Cerebellar cortex (tissue), 1 donor: ENCODE measurements around the gene CKS2.
"Not testable (repeated sequence)": the region's sequence is repeated elsewhere in the genome, so short reads cannot be mapped to it uniquely, and the experiment has no call there.

Source experiments
- DNase-seq: peaks from one replicate; pipeline ENCODE4 v3.0.0-alpha.2; 2015; ENCODE audit warnings: low spot score

Gene CKS2

DNA sequence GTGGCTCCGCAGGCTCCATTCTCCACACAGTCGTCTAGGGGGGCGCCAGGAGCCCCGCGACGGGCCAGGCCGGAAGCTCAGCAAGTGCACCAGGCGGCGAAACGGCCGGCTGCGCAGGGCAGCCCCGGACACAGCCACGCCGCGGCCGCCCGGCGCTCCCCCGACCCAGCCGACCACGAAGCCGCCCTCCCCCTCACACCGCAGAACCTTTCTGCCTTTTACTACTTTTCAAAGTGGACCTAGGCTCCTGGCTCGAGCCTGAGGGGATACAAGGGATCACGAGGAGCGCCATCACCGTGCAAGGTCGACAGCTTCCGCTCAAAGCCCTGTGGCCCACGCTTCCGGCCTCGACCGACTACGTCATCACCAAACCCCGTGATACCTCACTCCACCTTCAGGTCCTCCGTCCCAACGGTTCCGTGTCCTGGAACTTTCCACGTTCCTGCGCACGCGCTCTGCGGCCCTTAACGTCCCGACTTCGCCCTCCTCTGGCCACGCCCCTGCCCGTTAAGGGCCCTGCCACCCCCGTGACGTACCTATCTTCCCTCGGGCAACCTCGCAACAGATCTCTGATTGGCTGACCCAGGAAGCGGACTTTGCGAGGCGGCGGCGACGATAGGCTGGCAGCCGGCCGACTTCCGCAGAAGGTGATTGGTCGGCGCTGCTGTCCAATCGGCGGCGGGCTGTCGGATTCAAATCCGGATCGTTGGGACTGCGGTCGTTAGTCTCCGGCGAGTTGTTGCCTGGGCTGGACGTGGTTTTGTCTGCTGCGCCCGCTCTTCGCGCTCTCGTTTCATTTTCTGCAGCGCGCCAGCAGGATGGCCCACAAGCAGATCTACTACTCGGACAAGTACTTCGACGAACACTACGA lies at the start of gene CKS2:
CKS2 (plus strand) TSS at position 721 of the 871 bp plus-strand sequence; CDS start at position 819, 98 bp downstream.
- DNase-seq, result peak; percentile 100

DNA sequence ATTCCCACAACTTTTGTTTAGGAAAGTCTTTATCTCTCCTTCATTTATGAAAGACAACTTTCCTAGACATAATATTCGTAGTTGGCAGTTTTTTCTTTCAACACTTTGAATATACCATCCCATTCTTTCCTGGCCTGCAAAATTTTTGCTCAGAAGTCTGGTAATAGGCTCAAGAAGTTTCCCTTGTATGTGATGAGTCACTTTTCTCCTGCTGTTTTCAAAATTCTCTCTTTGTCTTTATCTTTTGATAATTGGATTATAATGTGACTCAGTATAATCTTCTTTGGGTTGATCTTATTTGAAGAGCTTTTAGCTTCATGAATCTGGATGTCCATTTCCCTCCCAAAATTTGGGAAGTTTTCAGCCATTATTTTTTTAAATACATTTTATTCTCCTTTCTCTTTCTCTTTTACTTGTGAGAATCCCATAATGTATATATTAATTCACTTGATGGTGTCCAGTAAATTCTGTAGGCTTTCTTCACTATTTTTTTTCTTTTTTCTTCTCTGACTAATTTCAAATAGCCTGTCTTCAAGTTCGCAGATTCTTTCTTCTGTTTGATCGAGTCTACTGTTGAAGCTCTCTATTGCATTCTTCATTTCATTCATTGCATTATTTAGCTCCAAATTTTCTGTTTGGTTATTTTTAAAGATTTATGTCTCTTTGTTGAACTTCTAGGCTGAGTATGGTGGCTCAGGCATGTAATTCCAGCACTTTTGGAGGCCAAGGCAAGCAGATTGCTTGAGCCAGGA lies 37.3 kb upstream of the CKS2 start:
- DNase-seq, result no peak

DNA sequence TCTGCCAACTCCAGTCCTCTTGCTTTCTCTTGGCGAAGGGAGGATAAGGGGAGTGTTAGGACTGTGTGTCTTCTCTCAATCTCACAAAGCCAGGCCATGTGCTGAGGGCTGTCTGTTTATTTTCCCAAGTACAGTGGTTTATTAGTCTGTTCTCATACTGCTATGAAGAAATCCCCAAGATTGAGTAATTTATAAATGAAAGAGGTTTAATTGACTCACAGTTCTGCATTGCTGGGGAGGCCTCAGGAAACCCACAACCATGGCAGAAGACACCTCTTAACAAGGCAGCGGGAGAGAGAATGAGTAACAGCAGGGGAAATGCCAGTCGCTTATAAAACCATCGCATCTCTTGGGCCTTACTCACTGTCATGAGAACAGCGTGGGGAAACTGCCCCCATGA lies 36.2 kb upstream of the CKS2 start:
- DNase-seq, result no peak

DNA sequence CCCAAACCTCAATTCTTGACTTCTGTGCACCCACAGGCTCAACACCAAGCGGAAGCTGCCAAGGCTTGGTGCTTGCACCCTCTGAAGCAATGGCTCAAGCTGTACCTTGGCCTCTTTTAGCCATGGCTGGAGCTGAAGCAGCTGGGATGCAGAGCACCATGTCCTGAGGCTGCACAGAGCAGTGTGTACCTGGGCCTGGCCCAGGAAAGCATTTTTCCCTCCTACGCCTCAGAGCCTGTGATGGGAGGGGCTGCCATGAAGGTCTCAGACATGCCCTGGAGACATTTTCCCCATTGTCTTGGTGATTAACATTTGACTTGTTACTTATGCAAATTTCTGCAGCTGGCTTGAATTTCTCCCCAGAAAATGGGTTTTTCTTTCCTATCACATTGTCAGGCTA lies 35.0 kb upstream of the CKS2 start:
- not testable (repeated sequence) for DNase-seq

DNA sequence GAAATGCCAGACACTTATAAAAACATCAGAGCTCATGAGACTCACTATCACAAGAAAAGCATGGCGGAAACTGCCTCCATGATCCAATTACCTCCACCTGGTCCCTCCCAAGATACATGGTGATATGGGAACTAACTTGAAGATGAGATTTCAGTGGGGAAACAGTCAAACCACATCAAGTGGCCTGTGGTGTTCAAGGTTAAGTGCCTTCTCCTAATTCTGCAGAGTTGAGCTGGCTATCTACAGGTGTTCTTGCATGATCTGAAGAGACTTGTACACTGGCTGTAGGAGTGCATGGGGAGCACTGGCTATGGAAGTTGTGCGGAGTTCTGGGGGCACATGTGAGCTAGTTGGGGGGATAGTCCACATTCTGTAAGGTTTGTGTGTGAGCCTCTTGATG lies 34.0 kb upstream of the CKS2 start:
- no peak for DNase-seq

DNA sequence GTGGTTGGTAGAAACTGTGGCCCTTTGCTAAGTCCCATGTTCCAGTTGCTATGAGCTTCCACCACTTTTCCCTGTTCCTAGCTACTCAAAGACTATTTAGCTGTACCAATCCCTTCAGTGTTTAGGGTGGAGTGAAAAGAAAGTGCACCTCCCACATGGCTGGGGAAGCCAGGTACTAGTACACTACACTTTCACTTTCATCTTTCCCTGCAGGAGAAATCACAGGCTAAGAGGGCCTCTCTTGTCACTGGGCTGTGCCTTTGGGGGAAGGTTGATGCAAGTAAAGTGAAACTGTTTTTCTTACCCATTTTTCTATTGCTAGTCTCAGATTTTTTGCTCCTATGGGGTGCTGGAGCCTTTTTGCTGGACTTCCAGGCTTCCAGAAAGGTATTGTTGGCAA lies 33.5 kb upstream of the CKS2 start:
- DNase-seq, result no peak

DNA sequence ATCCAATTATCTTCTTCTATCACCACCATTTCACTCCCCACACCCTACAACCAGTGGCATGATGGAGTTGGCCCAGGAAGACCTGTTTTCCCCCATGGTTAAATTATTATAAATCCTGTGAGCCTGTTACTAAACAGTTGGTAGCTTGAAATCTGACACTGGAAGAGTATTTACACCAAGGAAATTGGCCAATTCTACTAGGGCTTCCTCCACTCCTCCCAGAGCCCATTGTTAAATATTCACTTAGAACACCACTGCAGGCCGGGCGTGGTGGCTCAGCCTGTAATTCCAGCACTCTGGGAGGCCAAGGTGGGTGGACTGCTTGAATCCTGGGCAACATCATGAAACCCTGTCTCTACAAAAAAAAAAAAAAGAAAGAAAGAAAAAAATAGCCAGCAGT lies 32.4 kb upstream of the CKS2 start:
- DNase-seq, result no peak

DNA sequence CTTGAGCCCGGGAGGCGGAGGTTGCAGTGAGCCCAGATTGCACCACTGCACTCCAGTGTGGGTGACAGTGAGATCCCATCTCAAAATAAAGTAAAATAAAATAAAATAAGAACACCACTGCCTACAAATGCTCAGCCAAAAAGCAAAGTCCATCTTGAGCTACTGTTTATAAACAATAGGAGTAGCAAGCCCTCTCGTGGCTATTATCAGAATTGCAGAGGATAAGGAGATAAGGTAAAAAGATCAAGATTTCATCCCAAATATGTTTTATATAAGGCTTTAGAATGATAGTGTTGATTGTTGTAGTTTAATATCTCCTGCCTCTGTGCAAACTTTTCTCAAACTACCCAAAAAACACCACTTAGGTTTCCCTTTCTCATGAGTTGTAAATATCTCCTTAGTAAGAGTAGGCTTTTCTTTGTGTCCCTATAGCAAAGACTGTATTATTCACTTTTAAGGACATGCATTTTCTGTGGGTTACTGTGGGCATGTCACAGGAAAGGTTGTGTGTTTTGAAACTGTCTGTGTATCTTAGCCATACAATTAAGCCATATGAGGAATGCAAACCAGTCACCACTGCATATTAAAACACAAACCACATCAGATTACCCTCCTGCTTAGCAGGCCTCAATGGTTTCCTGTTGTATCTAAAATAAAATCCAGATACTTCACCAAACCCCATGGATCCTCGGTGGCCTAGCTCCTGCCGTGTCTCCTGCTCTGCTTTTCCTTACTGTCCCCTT lies 31.8 kb upstream of the CKS2 start:
- peak; percentile 45 for DNase-seq

DNA sequence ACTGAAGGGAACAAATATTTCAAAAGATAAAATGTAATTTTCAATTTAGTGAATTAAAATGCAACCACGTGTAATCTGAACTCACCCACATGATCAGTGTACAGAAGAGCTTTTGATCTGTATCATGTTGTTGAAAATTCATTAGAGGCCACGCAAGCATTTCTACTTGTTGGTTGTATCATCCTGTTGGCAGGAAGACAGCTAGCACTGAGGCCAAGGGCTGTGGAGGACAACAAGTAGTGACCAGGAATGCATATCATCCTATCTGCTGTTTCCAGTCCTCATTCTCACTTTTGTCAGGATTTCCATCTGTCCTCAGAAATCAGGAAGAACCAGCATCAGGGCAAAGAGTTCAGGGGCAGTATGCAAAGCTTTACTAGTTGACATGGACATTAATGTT lies 29.9 kb upstream of the CKS2 start:
- DNase-seq, result no peak

DNA sequence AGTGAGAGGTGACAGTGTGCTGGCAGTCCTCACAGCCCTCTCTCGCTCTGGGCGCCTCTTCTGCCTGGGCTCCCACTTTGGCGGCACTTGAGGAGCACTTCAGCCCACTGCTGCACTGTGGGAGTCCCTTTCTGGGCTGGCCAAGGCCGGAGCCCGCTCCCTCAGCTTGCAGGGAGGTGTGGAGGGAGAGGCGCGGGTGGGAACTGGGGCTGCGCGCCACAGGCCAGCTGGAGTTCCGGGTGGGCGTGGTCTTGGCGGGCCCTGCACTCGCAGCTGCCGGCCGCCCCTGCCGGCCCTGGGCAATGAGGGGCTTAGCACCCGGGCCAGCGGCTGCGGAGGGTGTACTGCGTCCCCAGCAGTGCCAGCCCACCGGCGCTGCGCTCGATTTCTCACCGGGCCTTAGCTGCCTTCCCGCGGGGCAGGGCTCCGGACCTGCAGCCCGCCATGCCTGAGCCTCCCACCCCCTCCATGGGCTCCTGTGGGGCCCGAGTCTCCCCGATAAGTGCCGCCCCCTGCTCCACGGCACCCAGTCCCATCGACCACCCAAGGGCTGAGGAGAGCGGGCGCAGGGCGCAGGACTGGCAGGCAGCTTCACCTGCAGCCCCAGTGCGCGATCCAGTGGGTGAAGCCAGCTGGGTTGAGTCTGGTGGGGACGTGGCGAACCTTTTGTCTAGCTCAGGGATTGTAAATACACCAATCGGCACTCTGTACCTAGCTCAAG lies 28.6 kb upstream of the CKS2 start:
- not testable (repeated sequence) for DNase-seq

DNA sequence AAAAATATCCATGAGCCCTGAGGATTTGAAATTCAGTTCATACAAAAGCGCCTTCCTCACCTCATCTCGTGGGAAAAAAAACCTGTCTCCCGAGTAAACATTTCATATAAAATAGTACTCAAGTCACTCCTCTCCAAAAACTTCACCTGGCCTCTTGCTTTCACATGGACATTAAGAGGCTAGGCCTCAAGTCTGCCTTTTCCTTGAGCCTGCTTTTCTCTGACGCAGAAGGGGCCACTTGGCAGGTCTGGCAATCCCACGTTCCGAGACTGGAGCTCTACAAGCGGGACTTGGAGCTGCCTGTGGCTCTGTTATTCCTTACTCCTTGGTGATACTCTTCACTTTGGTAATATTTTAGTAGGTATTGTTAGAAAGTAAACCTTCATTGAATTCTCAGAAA lies 26.9 kb upstream of the CKS2 start:
- no peak for DNase-seq

DNA sequence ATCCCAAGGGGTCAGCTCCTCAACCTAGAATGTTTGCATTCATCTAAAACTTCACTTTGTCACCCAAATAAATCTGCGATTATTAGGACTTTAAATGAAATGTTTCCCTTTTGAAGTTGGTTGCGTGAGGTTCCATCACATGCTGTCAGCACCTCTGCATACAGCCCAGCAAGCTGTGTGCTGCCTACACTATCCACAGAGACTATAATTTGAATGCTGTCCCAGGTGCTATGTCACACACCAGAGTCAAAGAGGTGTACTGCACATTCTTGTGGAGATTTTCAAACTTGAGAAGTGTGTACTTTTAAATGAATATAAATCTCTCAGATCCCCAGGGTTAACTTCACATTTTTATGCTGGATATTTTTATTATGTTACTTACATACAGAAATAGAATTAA lies 19.3 kb upstream of the CKS2 start:
- no peak for DNase-seq

DNA sequence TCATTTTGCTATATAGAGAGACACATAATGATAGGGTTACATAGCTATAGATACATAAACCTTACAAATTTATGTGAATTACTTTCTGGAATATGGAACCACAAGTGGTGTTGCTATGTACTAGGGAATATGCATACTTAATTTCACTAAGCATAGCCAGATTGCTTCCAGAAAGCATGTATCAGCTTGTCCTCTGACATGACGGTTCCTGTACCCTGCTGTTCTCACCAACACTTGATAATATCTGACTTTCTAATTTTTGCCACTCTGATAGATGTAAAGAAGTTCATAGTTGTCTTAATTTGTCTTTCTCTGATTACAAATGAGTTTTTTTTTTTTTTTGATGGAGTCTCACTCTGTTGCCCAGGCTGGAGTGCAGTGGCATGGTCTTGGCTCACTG lies 18.0 kb upstream of the CKS2 start:
- DNase-seq, result no peak

DNA sequence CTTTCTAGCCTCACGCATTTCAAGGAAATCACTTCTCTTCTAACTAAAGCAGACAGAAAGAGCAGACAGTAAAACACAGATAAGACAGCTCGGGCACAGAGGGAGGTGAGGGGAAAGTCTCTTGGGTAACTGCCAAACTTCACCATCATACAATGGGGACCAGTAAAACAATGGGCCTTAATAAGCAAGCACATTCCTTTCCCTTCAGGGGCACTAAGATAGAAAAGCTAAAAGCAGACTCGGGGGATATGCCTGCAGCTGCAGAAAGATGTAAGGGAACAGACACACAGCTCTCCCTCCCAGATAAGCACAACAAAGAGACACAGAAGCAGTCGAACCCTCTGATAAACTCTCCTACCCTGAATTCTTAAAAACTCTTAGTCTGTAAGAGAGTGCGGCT lies 15.6 kb upstream of the CKS2 start:
- DNase-seq, result no peak

DNA sequence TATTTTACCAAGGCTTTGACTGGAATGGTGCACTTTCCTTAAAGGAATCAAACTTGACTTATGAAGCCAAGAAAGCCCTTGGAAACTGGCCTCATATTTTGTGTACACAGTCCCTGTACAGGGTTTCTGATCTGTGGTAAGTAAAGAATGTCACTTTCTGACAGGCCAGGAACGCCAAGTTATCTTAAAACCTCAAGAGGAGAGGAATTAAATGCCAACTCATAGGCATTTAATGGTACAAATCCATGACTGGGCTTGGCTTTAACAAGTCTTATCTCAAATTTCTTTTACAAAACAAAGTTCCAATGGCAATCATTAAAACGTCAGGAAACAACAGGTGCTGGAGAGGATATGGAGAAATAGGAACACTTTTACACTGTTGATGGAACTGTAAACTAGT lies 9.0 kb upstream of the CKS2 start:
- not testable (repeated sequence) for DNase-seq

DNA sequence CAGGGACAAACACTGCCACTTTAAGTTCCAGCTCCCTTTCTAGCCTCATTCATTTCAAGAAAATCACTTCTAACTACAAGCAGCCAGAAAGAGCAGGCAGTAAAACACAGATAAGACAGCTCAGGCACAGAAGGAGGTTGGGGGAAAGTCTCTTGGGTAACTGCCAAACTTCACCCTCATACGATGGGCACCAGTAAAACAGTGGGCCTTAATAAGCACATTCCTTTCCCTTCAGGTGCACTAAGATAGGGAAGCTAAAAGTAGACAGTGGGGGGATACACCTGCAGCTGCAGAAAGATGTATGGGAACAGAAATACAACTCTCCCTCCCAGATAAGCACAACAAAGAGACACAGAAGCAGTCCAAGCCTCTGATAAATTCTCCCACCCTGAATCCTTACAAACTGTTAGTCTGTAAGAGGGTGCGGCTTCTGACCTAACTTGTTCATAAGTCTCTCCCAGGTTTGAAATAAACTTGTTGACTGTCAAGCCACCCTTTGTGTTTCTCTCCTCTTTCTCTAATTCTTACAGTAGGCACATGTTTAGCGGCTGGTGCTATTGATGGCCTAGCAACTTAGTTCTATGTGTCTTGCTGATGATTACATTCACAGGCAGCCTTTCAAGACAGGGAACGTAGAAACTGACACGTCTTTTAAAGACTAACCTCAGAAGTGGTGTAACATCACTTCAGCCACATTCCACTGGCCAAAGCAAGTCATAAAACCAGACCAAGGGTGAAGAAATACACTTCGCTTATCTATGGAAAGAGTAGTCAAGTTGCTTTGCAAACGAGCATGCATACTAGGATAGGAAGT lies 6.8 kb upstream of the CKS2 start:
- no peak for DNase-seq

DNA sequence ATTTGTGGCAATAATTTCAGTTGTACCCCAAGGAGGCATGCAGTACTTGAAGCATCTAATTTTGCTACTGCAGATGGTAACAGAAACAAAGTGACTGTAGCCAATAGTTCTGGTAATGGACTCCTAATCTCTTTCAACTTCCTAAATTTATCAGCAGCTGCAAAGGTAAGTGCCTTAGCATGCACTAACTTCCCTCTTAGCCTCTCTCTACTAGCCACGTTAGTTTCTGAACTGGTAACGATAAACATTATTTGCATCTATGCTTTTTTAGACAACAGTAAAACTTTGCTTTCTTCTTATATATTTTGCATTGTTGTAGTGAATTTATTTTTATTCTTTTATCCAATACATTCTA lies 6.2 kb upstream of the CKS2 start:
- no peak for DNase-seq

DNA sequence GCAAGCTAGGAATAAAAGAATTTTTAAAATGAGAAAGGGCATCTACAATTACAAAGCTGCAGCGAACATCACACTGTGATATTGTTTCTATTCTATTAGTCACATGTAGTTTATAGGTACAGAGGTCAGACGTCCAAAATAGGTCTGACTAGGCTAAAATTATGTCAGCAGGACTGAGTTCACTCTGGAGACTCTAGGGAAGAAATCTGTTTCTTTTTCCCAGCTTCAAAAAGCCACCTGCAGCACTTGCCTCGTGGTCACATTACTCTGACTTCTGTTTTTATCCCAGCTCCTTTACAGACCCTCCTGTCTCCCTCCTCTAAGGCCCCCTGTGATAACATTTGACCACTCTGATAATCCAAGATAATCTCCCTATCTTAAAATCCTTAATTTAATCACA lies 5.1 kb upstream of the CKS2 start:
- no peak for DNase-seq

DNA sequence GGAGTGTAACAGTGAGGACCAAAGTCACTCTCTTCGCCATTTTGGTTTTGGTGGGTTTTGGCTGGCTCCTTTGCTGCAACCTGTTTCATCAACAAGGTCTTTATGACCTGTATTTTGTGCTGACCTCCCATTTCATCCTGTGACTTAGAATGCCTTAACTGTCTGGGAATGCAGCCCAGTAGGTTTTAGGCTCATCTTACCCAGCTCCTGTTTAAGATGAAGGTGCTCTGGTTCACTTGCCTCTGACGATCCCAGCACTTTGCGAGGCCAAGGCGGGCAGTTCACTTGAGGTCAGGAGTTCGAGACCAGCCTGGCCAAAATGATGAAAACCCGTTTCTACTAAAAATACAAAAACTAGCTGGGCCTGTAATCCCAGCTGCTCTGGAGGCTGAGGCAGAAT lies 1.8 kb upstream of the CKS2 start:
- no peak for DNase-seq

DNA sequence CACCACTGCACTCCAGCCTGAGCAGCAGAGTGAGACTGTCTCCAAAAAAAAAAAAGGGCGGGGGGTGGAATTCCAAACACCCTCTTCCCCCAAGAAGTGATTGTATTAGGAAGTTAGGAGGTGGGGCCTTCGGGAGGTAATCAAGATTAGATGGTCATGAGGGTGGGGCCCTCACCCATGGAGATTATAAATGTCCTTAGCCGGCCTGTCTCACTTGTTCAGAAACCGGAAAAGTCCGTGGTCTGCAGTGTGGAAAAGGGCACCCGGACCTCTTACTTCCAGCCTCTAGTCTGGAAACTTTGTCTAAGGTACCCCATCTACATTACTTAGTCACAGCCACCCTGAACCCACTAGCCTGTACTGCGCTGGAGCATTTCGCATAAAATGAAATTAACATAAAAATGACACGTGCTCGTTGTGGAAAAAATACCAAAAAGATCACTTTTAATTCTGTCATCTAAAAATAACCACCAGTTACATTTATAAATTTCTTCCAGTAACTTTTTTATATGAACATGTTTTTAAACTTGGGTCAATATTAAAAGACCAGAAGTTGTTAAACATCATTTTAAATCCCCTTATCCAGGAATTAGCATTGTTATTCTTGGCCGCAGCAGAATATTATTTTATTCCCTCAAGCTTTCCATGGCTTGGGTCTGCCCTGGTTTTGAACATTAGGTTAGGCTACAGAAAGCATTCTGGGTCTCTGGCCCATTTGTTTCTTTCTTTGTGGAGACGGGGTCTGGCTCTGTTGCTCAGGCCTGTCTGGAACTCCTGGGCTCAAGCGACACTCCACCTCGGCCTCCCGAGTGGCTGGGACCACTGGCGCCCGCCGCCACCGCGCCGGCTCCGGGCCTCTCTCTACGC lies 1.2 kb upstream of the CKS2 start:
- peak; percentile 39 for DNase-seq
